Measurements from ENCODE around the gene ZNF780B.
A peak's percentile ranks its signal among the peaks of the same experiment; 100 is the strongest.
"Not testable (repeated sequence)": the region's sequence is repeated elsewhere in the genome, so short reads cannot be mapped to it uniquely, and the experiment has no call there.

The ZNF780B gene

DNA sequence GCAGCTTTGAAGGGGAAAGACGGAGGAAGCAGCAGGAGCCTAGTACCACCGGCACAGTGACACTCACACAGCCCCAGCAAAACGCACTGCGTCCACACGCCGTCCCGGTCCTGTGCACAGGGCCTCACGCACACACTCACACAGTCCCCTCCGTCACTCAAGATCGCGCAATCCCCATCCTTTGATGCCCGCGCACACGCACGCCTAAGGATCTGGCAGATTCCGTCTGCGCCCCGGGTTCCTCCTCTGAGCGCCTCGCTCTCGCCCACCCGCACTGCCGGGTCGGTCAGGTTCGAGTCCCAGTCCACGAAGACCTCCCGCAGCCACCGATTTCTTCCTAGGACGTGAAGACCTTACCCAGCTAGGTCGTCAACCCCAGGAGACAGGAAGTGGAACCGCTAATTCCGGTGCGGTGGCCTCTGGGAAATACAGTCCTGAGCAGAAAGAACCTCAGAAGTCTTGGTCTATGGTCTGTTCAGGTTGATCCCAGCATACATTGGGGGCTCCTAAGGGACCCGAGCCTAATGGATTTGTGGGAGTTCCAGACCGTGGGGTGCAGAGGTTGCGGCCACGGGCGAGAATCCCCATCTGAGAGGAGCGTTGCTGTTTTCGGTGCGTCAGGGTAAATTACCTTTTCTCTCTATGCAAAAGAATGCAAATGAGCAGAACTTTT is at the start of gene ZNF780B:
Gene ZNF780B (minus strand): TSS at position 400 of the 673 bp plus-strand sequence. CDS start 5,899 bp downstream, outside the sequence.
- DNase-seq (ENCODE audit: low spot score) = peak; percentile 59

DNA sequence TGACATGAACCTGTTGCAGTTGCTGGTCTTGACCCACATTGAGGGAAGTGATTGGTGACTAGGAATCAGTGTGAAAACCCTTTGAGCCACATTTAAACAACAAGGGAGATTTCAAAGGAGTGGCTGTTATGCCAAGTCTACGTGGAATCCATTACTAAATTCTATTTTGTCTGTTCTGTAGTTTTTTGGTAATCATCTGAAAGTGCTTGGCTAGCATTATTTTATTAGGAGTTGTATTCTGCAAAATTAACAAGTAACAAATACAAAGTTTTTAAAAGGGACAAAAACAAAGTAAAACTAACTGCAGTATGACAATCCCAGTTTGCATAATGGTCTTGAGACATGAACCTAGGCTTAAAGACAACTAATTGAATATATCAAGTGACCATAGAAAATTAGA is 48.7 kb upstream of the ZNF780B start:
- DNase-seq (ENCODE audit: low spot score) = no peak

DNA sequence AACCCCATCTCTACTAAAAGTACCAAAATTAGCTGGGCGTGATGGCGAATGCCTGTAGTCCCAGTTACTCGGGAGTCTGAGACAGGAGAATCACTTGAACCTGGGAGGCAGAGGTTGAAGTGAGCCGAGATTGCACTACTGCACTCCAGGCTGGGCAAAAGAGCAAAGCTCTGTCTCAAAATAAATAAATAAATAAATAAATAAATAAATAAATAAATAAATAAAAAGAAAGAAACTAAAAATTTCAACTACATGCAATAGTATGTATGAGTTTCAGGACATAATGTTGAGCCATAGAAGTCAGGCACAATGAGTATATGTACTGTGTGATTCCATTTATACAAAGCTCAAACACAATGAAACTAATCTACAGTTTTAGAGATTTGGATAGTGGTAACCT is 47.6 kb upstream of the ZNF780B start:
- DNase-seq (ENCODE audit: low spot score) = no peak

DNA sequence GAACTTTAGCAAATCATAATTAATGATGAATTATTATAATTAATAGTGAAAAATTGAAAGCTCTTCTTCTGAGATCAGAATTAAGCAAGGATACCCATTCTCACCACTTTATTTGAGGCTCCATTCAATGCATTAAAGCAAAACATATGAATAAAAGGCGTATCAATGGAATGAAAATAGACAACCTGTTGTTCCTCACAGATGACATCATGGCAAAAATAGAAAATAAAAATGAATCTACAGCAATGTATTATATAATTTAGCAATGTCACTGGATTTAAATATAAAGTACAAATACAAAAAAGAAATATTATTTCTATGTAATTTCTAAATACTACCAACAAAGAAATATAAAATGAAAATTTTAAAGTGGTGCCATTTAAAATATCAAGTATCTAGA is 45.8 kb upstream of the ZNF780B start:
- no peak for DNase-seq (ENCODE audit: low spot score)

DNA sequence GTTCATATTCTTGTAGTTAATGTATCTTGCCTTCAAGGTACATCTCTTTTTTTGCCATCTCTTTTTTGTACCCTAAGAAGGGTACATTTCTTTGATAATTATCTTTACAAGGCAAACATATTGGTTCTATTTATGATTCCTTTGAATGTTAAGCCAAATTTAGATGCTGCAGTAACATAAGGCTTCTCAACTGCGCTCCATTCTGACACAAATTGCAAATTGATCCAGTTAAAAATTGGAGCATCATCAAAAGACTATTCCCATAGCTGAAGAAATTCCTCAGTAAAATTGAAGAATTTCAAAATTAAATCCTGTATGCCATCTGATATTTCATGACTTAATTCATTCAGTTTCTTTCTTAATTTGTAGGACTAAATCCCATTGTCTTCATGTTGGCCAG is 37.4 kb upstream of the ZNF780B start:
- no peak for DNase-seq (ENCODE audit: low spot score)

DNA sequence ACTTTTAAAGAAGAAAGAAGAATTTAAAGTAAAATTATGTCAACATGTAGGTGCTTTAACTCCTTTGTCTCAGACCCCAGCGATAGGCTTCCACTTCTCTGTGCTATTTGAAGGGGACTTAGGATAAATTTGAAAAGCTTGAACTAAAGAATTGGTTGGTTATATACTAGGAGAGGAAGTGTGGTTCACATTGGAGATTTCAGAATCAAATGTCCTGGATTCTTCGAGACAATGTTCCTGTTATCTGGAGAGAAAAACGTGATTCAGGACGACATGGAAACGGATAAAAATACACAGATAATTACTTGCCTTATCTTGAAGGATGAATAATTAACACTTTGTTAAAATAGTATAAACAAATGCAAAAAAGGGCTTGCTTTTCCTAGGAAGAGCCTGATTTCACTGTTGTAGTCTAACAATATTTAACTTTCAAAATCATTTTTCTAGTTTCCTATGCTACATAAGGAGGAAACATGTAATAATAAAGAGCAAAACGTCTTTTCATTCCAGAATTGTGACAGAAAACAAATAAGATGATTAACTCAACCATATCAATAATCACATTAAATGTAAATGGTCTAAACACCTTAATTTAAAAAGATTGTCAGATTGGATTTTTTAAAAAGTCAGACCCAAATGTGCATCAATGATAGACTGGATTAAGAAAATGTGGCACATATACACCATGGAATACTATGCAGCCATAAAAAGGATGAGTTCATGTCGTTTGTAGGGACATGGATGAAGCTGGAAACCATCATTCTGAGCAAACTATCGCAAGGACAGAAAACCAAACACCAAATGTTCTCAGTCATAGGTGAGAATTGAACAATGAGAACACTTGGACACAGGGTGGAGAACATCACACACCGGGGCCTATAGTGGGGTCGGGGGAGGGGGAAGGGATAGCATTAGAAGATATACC is 35.4 kb upstream of the ZNF780B start:
- DNase-seq (ENCODE audit: low spot score) = no peak

DNA sequence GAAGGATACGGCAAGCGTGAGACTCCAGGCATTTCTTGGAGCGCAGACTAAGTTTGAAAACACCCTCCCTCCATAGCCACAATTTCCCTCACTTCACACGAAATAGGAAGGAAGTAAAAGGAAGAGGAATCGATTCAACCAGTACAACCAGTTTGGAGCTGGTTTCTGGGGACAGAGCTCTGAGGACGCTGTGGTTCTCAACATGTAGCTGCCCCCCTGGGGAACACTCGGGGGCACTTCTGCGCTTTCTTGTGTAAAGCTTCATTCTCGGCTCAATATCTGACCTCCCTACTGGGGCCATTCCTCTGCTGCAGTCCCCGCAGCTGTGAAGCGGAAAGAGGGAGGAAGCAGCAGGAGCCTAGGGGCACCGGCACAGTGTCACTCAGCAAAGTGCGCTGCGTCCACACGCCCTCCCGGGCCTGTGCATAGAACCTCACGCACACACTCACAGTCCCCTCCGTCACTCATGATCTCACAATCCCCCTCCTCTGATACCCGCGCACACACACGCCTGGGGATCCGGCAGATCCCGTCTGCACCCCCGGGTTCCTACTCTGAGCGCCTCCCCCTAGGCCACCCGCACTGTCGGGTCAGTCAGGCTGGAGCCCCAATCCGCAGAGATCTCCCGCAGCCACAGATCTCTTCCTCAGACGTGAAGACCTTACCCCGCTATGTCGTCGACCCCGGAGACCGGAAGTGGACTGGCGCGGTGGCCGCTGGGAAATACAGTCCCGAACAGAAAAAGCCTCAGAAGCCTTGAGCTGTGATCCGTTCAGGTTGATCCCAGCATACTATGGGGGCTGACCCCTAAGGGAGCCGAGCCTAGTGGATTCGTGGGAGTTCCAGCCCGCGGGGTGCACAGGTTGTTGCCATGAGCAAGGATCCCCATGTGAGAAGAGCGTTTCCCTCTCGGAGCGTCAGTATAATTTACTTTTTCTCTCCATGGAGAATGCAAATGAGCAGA is 34.5 kb upstream of the ZNF780B start, which contains the start of gene ZNF780A:
Gene ZNF780A (minus strand): TSS at position 703 of the 964 bp plus-strand sequence. CDS start 6,190 bp downstream, outside the sequence.
- peak; percentile 75 for DNase-seq (ENCODE audit: low spot score)

DNA sequence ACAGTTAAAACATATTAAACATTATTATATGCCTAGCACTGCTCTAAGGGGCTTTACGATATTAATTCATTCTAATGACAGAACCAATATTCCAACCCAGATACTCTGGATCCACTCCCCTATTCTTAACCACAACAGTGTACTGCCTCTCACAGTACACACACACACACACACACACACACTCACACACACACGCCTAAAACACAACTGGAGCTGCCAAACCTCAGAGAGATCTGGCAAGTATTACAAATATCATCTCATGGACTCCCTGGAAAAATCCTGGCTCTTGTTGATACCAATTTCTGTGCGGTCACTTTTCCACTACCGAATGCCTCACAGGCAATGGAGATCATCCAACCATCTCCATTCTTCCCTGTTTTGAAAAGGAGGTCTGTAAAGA is 33.4 kb upstream of the ZNF780B start:
- DNase-seq (ENCODE audit: low spot score) = peak; percentile 12

DNA sequence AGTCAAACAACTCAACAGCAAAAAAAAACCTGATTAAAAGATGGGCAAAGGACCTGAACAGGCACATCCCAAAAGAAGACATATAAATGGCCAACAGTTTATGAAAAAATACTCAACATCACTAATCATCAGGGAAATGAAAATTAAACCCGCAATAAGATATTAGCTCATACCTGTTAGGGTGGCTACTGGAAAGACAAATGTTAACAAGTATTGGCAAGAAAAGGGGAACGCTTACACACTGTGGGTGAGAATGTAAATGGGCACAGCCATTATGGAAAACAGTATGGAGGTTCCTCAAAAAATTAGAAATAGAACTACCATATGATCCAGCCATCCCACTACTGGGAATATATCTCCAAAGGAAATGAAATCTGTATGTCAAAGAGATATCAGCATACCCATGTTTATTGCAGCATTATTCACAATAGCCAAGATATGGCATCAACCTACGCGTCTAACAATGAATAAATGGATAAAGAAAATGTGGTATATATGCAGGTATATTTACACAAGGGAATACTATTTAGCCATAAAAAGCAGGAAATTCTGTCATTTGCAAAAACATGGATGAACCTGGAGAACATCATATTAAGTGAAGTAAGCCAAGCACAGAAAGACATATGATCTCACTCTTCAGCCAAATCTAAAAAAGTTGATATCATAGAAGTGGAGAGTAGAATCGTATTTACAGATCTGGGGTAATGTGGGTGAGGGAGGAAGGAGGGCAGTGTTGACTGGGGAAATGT is 32.4 kb upstream of the ZNF780B start:
- DNase-seq (ENCODE audit: low spot score) = no peak

DNA sequence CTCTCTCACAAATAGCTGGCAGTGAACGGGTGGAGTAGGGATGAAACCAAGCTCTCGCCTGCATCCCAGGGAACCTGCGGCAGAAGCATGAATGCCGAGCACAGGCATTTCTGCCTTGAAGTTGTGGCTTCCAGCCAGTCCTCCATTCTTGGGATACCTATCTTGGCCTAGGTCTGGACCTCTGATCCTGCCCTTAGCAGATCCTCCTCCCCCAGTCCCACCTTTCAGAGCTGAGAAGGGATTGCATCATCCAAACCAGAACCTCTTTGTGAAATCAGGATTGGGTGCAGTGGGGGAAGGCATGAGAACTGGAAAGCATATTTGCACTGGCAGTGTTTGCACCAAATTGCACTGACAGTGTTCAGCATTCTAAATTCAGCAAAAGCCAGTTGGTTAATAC is 28.9 kb upstream of the ZNF780B start:
- no peak for DNase-seq (ENCODE audit: low spot score)

DNA sequence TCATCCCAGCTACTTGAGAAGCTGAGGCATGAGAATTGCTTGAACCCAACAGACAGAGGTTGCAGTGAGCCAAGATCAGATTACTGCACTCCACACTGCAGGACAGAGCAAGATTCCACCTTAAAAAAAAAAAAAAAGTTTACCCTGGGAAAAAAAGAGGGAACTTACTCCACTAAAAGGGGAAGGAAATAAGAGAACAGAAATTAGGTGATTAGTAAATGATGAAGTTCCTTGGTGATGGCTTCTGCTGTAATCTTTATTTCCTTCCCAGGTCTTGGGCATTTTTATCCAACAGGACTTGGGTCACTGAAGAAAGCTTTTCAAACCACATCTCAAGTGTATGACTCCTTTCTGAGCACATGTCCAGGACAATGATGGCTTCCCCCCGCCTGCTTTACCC is 25.4 kb upstream of the ZNF780B start:
- DNase-seq (ENCODE audit: low spot score) = no peak

DNA sequence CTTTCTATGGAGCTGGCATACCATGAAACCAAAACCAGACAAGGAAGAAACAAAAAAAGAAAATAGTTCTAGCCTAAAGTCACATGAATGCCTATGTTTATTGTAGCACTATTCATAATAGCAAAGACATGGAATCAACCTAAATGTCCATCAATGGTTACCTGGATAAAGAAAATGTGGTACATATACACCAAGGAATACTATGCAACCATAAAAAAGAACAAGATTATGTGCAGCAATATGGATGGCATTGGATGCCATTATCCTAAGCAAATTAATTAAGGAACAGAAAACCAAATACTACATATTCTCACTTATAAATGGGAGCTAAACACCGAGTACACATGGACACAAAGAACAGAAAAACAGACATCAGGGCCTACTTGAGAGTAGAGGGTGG is 24.3 kb upstream of the ZNF780B start:
- no peak for DNase-seq (ENCODE audit: low spot score)

DNA sequence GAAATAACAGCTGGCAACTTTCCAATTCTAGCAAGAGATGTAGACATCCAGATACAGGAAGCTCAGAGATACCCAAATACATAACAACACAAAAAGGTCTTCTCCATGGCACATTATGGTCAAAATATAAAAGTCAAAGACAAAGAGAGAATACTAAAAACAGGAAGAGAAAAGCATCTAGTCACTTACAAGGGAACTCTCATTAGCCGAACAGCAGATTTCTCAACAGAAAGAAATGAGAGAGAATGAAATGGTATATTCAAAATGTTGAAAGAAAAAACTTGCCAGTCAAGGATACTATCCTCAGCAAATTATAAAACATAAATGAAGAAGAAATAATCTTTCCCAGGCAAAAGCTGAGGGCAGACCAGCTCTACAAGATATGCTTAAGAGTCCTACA is 22.3 kb upstream of the ZNF780B start:
- no peak for DNase-seq (ENCODE audit: low spot score)

DNA sequence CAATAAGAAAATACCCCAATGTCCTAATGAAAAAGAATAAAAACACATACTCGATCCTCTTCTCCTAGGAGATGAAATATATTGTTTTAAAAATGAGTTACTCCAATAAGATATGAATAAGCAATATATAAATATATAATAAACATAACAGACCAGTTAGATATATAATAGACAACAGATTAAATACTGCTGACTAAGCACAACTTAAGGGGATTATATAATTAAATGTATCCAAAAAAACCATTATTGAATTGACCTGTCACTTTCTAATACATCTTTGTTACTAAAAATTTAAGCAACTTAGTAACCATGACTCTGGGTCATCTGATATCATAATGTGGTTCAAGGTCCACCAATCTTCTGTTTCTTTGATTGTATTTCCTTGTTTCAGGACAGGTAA is 14.0 kb upstream of the ZNF780B start:
- DNase-seq (ENCODE audit: low spot score) = no peak

DNA sequence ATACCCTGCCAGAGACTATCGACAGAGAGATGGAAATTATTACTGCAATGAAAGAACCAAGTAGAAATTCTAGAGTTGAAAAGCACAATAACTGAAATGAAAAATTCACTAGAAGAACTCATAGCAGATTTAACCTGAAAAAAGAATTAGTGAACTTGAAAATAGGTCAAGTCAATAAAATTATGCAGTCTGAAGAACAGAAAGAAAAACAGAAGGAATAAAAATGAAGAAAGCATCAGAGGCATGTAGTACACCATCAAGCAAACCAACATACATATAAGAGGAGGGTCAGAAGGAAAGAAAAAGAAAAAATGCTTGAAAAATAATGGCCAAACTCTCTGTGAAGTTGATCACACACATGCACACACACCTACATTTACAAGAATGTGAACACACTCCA is 3.6 kb upstream of the ZNF780B start:
- no peak for DNase-seq (ENCODE audit: low spot score)

DNA sequence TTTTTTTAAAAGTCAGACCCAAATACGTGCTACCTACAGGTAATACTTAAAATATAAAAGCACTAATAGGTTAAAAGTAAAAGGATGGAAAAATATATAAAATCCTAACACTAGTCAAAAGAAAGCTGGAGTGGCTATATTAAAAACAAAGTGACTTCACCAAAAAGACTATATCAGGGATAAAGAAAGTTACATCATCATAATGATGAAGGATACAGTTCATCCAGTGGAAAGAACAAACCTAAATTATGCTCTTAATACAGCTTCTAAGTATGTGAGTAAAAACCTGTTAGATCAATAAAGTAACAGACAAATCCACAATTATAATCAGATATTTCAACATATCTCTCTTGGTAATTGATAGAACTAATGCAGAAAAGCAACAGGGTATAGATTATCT is 1.1 kb upstream of the ZNF780B start:
- no peak for DNase-seq (ENCODE audit: low spot score)

DNA sequence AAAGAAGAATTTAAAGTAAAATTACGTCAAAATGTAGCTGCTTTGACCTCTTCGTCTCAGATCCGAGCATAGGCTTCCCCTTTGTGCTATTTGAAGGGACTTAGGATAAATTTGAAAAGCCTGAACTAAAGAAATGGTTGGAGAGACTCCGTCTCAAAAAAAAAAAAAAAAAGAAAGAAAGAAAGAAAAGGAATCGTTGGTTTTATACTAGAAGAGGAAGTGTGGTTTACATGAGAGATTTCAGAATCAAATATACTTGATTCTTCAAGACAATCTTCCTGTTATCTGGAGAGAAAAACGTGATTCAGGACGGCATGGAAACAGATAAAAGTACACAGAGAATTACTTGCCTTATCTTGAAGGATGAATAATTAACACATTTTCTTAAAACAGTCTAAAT is 474 bp upstream of the ZNF780B start:
- DNase-seq (ENCODE audit: low spot score) = no peak

DNA sequence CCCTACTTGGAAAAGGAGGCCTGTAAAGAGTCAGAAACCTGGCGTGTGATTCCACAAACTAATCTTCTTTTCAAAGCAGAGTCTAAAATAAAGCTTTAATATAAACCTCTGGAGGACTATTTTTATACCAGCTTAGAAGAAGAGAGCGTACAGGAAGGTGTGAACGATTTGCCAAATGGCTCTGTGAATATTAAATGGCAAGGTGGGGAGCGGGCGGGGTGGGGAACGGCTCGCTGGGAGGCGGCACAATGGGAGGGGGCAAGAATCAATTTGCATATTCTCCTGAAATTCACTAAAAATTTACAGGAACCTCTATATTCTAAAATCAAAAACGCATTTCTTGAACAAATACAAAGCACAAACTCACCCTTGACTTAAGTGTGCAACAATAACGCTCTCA is 982 bp downstream of the ZNF780B start:
- DNase-seq (ENCODE audit: low spot score) = no peak

DNA sequence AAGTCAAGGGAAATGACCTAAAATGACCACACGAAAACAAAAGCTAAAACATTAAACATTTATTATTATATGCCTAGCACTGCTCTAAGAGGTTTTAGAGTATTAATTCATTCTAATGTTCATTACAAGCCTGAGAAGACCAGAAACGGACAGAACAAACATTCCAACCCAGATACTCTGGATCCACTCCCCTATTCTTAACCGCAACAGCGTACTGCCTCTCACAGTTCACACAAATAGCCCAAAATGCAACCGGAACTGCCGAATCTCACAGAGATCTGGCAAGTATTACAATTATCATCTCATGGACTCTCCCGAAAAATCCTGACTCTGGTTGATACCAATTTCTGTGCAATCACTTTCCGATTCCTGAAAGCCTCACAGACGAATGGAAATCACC is 1.4 kb downstream of the ZNF780B start:
- DNase-seq (ENCODE audit: low spot score) = no peak

DNA sequence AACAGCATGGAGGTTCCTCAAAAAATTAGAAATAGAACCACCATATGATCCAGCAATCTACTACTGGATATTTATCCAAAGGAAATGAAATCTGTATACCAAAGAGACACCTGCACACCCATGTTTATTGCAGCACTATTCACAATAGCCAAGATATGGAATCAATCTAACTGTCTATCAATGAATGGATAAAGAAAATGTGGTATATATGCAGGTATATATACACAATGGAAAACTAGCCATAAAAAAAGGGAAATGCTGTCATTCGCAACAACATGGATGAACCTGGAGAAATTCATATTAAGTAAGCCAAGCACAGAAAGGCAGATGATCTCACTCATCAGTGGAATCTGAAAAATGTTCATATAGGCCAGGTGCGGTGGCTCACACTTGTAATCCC is 2.5 kb downstream of the ZNF780B start:
- no peak for DNase-seq (ENCODE audit: low spot score)

DNA sequence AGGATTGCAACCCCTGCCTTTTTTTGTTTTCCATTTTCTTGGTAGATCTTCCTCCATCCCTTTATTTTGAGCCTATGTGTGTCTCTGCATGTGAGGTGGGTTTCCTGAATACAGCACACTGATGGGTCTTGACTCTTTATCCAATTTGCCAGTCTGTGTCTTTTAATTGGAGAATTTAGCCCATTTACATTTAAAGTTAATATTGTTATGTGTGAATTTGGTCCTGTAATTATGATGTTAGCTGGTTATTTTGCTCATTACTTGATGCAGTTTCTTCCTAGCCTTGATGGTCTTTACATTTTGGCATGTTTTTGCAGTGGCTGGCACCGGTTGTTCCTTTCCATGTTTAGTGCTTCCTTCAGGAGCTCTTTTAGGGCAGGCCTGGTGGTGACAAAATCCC is 14.3 kb downstream of the ZNF780B start:
- not testable (repeated sequence) for DNase-seq (ENCODE audit: low spot score)

Data from AG08396 (cell line).